HS-5 (cell line): Measurements from ENCODE around the gene DCDC2C.

Experiments
- DNase-seq: peaks from one replicate; pipeline ENCODE4 v3.0.0-alpha.2; 2012; ENCODE audit warnings: low read depth

The DCDC2C gene

GRCh38 chr2:3712831-3713503 lies 9.6 kb downstream of the DCDC2C start:
- no peak for DNase-seq

GRCh38 chr2:3718679-3719078 lies 15.3 kb downstream of the DCDC2C start:
- no peak for DNase-seq

GRCh38 chr2:3725002-3725401 lies 21.6 kb downstream of the DCDC2C start:
- DNase-seq, result no peak

DNA sequence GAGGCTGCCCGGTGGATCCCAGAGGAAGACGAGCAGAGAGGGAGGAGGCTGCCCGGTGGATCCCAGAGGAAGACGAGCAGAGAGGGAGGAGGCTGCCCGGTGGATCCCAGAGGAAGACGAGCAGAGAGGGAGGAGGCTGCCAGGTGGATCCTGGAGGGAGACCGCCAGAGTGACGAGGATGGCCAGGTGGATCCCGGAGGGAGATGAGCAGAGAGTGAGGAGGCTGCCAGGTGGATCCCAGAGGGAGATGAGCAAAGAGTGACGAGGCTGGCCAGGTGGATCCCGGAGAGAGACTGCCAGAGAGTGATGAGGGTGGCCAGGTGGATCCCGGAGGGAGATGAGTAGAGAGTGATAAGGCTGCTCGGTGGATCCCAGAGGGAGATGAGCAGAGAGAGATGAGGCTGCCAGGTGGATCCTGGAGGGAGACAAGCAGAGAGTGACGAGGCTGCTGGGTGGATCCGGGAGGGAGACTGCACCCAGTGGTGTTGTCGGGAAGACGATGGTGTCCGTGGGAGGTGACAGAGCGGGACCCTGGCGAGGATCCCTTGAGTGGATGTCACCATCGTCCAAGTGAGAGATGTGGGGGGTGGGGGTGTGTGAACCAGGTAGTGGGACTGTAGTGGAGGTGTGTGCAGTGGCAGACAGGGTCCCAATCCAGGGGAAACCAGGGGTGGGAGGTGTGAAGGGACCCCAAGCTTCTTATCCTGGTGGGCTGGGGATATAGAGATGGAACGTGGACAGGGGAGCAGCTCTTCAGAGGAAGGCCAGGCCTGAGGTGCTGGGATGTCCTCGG lies 22.3 kb downstream of the DCDC2C start:
- DNase-seq, result no peak

DNA sequence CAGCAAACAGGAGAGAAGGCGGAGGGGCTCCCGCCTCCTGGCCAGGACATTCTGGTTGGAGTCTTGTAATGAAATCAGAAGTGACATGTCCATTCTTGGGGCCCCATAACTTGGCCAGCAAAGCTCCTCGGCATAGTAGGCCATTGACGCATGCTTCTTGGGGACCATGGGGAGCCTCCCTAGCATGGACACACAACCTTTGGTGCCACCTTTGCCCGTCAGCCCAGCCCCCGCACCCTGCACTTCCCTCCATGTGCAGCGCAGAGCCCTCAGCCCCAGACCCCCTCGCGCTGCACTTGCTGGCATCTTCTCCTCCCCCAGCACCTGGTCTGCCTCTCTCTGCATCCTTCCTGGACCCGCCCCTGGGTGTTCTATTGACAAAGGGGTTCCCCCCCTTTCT lies 23.1 kb downstream of the DCDC2C start:
- DNase-seq, result no peak

GRCh38 chr2:3727397-3728045 lies 24.1 kb downstream of the DCDC2C start:
- no peak for DNase-seq

- no peak for DNase-seq
These were observed 25.0 kb downstream of the DCDC2C start for GRCh38 chr2:3728104-3729054.

GRCh38 chr2:3729055-3729448 lies 25.7 kb downstream of the DCDC2C start:
- DNase-seq, result no peak

DNA sequence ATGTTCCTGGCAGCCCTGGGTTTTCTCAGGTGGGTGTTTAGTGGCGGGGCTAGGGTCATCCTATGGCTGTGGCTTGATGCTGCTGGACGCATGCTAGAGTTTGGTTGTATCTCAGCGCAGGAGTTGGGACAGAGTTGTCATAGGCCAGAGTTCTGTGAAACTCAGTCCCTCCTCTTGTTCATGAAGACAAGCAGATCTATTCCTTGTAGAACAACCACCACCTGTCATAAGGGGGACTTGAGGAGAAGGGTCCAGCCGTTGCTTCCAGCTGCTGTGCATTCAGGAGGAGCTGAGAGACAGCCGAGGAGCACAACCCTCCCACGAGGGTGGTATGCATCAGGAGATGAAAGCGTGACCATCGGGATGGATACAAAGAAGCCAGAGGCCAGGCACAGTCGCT lies 26.4 kb downstream of the DCDC2C start:
- no peak for DNase-seq

GRCh38 chr2:3730646-3731045 lies 27.3 kb downstream of the DCDC2C start:
- no peak for DNase-seq

GRCh38 chr2:3731829-3732228 lies 28.5 kb downstream of the DCDC2C start:
- DNase-seq, result no peak

- DNase-seq, result no peak
These were observed 32.7 kb downstream of the DCDC2C start for GRCh38 chr2:3736112-3736511.

DNA sequence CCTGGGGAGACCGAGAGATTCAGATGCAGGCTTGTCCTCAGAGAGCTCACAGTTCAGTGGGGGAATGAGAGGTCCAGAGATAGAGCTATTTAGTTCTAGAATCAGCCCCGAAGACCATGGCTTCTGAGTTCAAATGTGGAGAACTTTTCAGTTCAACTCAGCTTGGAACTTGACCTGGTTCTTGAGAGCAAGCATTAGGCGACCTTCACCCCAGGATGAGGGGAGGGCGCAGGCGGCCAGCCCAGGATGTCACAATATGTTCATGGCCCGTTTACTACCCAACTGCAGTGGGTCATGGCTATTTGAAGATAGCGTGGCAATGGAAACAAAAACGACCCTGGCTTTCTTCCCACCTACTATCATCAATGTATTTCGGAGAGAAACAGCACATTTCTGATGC lies 33.8 kb downstream of the DCDC2C start:
- DNase-seq, result no peak

DNA sequence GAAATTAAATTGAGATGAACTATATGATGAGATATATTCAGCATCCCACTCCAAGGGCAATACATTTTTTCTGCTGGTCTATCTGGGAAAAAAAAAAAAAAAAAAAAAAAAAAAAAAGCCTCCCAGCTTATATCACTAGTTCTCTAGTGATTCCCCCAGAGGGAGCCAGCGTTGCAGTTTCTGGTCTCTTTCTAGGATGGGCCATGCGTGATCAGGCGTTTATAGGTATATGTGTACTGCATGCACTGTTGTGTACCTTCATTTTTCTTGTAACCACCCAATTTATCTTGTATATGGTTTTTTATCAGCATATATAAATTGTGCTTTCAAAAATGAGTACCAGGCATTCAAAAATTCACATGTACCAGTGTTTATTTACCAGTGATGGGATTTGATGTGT lies 35.1 kb downstream of the DCDC2C start:
- no peak for DNase-seq

DNA sequence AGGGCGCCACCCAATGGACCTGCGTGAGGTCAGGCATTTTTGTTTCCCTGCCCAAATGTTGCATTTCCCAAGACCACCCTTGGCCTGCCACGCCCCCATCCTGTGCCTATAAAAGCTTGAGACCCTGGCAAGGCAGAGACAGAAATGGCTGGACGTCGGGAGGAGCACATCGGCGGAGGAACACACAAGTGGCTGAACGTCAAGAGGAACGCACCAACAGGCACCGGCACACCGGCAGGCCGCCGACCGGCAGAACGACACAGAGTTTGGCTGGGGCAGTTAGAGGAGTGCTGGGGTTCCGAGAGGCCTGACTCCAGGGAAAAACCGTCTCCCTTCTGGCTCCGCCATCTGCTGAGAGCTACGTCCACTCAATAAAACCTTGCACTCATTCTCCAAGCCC lies 35.9 kb downstream of the DCDC2C start:
- DNase-seq, result no peak

- no peak for DNase-seq
These were observed 38.0 kb downstream of the DCDC2C start for GRCh38 chr2:3741396-3741795.

GRCh38 chr2:3741867-3742602 lies 38.7 kb downstream of the DCDC2C start:
- no peak for DNase-seq

DNA sequence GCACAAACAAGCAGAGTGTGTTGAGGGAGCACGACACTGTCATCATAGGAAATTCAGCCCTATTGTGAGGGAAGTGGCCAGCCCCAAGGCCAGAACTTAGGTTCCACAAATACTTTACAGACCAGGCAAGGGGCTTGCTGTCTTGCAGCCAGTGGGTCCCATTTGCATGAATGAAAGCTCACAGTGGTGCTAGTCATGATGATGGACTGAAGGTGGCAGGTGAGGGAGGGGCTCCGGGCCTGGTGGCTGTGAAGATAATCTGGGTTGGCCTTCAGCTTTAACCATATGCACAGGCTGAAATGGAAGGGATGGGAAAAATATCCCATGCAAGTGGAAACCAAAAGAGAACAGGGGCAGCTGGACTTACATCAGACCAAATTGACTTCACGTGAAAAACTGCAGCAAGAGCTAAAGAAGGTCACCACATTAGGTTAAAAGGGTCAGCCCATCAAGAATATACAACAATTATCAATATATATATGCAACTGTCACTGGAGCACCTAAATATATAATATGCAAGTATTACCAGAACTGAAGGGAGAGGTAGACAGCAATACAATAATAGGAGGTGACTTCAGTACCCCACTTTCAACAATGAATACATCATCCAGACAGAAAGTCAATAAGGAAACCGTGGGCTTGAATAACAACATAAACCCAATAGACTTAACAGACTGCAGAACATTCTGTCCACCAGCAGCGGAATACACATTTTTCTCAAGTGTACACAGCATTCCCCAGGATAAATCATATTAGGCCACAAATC lies 39.6 kb downstream of the DCDC2C start:
- DNase-seq, result no peak

DNA sequence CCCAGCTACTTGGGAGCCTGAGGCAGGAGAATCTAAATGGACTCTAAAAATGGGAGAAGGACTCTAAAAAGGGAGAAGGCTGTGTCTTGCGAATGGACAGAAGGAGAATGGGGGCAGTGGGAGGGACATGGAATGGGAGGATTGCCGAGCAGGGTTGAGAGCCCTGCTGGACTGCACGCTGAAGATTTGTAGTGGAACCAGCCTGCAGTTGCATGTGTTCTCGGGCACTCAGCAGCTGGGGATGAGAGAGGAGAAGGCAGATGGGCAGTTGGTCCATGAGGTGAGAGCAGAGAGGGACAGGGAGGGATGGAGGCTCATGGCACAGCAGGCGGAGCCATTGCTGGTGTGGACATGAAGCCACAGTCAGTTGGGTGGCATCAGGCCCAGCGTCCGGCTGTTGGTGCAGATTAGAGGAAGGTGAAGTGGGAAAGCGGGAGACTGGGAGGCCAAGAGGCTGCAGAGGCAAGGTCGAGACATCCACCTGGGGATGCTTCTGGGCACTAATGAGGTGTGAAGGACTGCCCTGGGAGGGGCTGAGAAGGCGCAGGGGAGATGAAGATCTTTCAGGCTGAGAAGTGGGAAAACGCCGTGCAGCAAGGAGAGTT lies 40.7 kb downstream of the DCDC2C start:
- DNase-seq, result no peak

GRCh38 chr2:3745920-3746319 lies 42.5 kb downstream of the DCDC2C start:
- no peak for DNase-seq
